Testis (tissue), 3 donors: ENCODE results near the gene SYNRG. TPM values are rescaled to one million over a fixed set of nuclear protein-coding genes. Genes with fewer than 3 reads are reported as not detected.

Experiments used
- DNase-seq: peaks from one replicate; pipeline ENCODE4 v3.0.0-alpha.2; 2019
- H3K27ac ChIP-seq, 2 donors: fragments of 200-600 bp; sonication (generic); one replicate each; pipeline ENCODE4 v1.5.1; 2019
- H3K27me3 ChIP-seq: fragments of 200-600 bp; sonication (generic); one replicate; pipeline ENCODE4 v1.5.1; 2019
- H3K36me3 ChIP-seq: fragments of 200-600 bp; sonication (generic); one replicate; pipeline ENCODE4 v1.5.1; 2017; ENCODE audit warnings: low read depth; ENCODE audit errors: missing control alignments
- H3K4me1 ChIP-seq: fragments of 200-600 bp; sonication (generic); one replicate; pipeline ENCODE4 v1.5.1; 2019
- H3K4me3 ChIP-seq, 2 donors: fragments of 200-600 bp; sonication (generic); one replicate each; pipeline ENCODE4 v1.5.1; 2017 to 2019
- H3K9me3 ChIP-seq: fragments of 200-600 bp; sonication (generic); one replicate; pipeline ENCODE4 v1.5.1; 2017
- POLR2A ChIP-seq: fragments of 450-650 bp; IDR thresholded peaks from one replicate; pipeline ENCODE4 v1.6.1; 2017; ENCODE audit warnings: antibody characterized with exemption, mild to moderate bottlenecking, moderate library complexity
- WGBS, 2 donors: methylation state at CpG; one replicate each; pipeline ENCODE4 v1.1.5; 2018; 5-methylcytosine and 5-hydroxymethylcytosine counted together
- intact Hi-C: fragments of 100-400 bp; cut with DNase I; formaldehyde crosslinking; loops from one replicate; pipeline ENCODE4 v1.15.1; 2023; ENCODE audit warnings: low total_unique reads
- polyA plus RNA-seq: library from polyadenylated mRNA; stranded (reverse); fragments of 350-450 nt; fragmentation: Illumina TruSeq; extraction: RNeasy Lipid Tissue Mini Kit (QIAGEN cat#74804); gene quantifications from one replicate; pipeline ENCODE4 v1.2.3, GENCODE V29; 2014; ENCODE audit warnings: low read depth, low replicate concordance; ENCODE audit not compliant: insufficient read depth
- total RNA-seq, 2 donors: library from RNA; depleted of rRNA; stranded (reverse); fragments of >200 nt; gene quantifications; one replicate each; pipeline ENCODE4 v1.2.3, GENCODE V29; 2016
- TF ChIP-seq, protein P1 (sequence below), 3 experiments: fragments of 450-650 bp in 2 of 3; fragments of 200-600 bp in 1 of 3; sonication (generic) in 1 of 3; IDR thresholded peaks; one replicate each; pipeline ENCODE4 v1.5.1; 2016 to 2019; ENCODE audit warnings: antibody characterized with exemption in 3 of 3, mild to moderate bottlenecking in 2 of 3, moderate library complexity in 1 of 3

Gene SYNRG
- total and polyA plus RNA-seq, 3 donors from 2014 or later = 50.1 to 72.2 (median 54.6) TPM

DNA sequence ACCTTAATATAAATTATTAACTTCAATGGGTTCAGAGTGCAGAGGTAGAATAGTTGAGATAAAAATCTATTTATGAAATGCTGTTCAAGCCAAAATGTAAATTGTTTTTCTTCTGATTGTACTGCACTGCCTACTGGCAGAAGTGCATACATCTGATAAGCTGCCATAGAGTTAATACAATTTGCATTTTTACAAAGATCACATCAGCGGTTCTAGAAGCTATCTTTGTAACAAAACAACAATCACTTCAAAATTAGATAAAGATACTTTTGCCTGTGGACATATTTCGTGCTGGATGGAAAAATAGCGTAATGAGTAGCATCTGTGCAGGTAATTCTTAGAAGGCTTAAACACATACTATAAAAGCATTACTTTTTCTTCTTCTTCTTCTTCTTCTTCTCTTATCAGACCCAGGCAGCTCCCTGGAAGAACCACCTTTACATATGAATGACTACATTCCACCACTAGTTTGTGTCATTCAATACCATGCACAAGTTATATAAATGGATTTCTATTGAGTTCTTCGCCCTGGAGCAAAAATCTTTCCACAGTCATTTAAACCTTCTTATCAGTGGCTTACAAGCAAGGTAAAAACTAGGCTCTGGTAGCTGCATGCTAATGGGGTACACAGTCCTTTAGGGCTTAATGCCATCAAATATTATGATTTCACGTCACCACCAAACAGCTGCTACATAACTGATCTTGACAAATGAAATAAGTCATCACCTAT lies 47.0 kb downstream of the SYNRG start:
- TF ChIP-seq, protein P1, sequence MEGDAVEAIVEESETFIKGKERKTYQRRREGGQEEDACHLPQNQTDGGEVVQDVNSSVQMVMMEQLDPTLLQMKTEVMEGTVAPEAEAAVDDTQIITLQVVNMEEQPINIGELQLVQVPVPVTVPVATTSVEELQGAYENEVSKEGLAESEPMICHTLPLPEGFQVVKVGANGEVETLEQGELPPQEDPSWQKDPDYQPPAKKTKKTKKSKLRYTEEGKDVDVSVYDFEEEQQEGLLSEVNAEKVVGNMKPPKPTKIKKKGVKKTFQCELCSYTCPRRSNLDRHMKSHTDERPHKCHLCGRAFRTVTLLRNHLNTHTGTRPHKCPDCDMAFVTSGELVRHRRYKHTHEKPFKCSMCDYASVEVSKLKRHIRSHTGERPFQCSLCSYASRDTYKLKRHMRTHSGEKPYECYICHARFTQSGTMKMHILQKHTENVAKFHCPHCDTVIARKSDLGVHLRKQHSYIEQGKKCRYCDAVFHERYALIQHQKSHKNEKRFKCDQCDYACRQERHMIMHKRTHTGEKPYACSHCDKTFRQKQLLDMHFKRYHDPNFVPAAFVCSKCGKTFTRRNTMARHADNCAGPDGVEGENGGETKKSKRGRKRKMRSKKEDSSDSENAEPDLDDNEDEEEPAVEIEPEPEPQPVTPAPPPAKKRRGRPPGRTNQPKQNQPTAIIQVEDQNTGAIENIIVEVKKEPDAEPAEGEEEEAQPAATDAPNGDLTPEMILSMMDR (IDR thresholded peaks at IDR 0.05) = no peak
- no peak for TF ChIP-seq POLR2A
- no peaks in the 10 kb centered on the region for H3K36me3 ChIP-seq
- WGBS, 2 donors = 73 to 84% methylated on average over 5 of the region's 5 CpGs

DNA sequence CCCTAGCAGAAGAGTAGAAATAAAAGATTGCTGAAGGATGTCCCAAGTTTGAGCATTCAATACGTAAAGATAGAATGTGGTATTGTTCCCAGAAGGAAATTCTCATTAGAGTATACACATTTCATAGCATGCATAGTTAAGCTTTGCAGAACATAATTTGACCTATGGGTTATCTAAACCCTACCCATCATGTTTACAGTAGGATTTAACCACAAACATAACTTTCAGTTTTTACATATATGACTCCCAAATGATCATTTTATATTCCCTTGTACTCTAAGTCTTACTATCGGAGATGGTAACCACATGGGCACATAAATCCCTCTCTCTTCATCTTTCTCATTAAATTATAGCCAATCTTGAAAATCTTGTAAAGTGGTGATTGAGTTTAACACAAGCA lies 50.9 kb downstream of the SYNRG start:
- H3K9me3 ChIP-seq = no peaks in the 10 kb centered on the region
- WGBS, 2 donors = 93 to 94% methylated on average over 2 of the region's 2 CpGs
- H3K4me1 ChIP-seq = no peaks in the 10 kb centered on the region
- DNase-seq = no peak
- TF ChIP-seq POLR2A = no peak
- TF ChIP-seq, protein P1 (IDR thresholded peaks at IDR 0.05) = no peak
- no peaks in the 10 kb centered on the region for H3K36me3 ChIP-seq
- H3K27me3 ChIP-seq = no peaks in the 10 kb centered on the region
- H3K27ac ChIP-seq = no peak overlapping the region
- intact Hi-C loops = no loop called here
- H3K4me3 ChIP-seq = no peak overlapping the region

More for the DNA sequence above, 47.0 kb downstream of the SYNRG start:
- H3K9me3 ChIP-seq = no peaks in the 10 kb centered on the region
- no peak overlapping the region for H3K27ac ChIP-seq
- intact Hi-C loops = no loop called here
- no peaks in the 10 kb centered on the region for H3K27me3 ChIP-seq
- no peaks in the 10 kb centered on the region for H3K4me1 ChIP-seq
- no peak for DNase-seq
- H3K4me3 ChIP-seq = no peak overlapping the region

DNA sequence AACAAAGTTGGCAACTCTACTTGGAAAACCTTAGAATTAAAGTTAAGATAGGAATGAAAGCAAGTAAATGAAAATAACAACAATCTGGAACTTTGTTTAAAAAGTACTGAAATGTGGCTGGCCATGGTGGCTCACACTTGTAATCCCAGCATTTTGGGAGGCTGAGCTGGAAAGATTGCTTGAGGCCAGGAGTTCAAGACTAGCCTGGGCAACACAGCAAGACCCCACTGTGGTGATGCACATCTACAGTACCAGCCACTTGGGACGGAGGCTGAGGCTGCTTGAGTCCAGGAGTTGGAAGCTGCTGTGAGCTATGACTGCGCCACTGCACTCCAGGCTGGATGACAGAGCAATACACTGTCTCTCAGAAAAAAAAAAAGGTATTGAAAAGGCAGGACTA lies 51.7 kb downstream of the SYNRG start:
- H3K27ac ChIP-seq = no peak overlapping the region
- H3K27me3 ChIP-seq = no peaks in the 10 kb centered on the region
- H3K4me1 ChIP-seq = no peaks in the 10 kb centered on the region
- WGBS, 2 donors = 95 to 97% methylated on average over 2 of the region's 2 CpGs
- no peaks in the 10 kb centered on the region for H3K36me3 ChIP-seq
- no peak overlapping the region for H3K4me3 ChIP-seq
- H3K9me3 ChIP-seq = no peaks in the 10 kb centered on the region
- TF ChIP-seq POLR2A = no peak
- TF ChIP-seq, protein P1 (IDR thresholded peaks at IDR 0.05) = no peak
- DNase-seq = no peak
- intact Hi-C loops = no loop called here

DNA sequence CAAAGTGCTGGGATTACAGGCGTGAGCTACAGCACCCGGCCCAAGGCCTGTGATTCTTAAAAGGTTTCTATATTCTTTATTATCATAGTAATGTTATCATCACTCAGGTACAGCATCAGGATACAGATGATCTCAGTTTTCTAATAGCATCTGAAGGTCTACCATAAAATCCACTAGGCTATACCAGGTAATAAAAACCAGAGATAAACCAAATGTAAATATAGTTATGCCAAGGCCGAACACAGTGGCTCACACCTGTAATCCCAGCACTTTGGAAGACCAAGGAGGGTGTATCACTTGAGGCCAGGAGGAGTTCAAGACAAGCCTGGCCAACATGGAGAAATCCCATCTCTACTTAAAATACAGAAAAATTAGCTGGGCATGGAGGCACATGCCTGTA lies 53.8 kb downstream of the SYNRG start:
- no peak for DNase-seq
- no peak for TF ChIP-seq POLR2A
- TF ChIP-seq, protein P1 (IDR thresholded peaks at IDR 0.05) = no peak
- Histone ChIP-seq H3K4me3 (no peak overlapping the region), H3K9me3 (no peaks in the 10 kb centered on the region), H3K27ac (no peak overlapping the region), H3K36me3 (no peaks in the 10 kb centered on the region), H3K27me3 (no peaks in the 10 kb centered on the region), H3K4me1 (no peaks in the 10 kb centered on the region)
- intact Hi-C loops = no loop called here
- 93 to 95% methylated on average over 3 of the region's 3 CpGs for WGBS, 2 donors

DNA sequence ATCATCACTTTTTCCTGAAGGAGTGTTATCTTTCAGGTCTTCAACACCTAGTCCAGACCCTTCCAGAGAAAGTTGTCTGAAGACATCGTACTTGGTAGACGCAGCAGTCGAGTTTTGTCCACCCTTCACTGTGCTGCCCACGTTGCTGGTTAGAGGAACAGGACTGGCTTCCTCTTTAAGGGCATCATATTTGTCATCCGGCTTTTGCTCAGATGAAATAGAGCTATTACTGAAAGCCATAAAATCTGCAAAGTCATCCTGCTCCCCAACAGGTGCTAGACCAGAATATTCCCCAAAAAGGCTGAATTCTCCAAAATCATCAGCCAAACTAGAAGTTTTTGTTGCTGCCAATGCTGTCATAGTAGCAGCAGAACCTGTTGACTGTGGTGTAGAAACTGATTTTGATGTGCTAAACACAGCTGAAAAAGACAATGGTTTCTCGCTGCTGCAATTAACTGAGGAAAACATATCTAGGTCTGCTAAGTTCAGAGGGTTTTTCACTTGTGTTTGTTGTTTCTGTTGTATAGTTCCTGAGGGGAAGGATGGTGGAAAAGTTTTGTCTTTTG lies 55.7 kb downstream of the SYNRG start:
- Histone ChIP-seq H3K27me3 (no peaks in the 10 kb centered on the region), H3K4me3 (no peak overlapping the region), H3K9me3 (no peaks in the 10 kb centered on the region), H3K27ac (no peak overlapping the region), H3K4me1 (no peaks in the 10 kb centered on the region), H3K36me3 (no peaks in the 10 kb centered on the region)
- no peak for DNase-seq
- intact Hi-C loops = no loop called here
- 93 to 94% methylated on average over 6 of the region's 6 CpGs for WGBS, 2 donors
- TF ChIP-seq POLR2A = no peak
- TF ChIP-seq, protein P1 (IDR thresholded peaks at IDR 0.05) = no peak
